Neural cell (in vitro differentiated cells): ENCODE results near the gene GPC1. TPM values are rescaled to one million over a fixed set of nuclear protein-coding genes. Genes with fewer than 3 reads are reported as not detected.

ENCODE experiments used
- H2AFZ ChIP-seq: fragments of 200-600, 300-800 bp; sonication (generic), shearing (Covaris generic); 2 replicates; pipeline ENCODE4 v1.6.0; 2014; ENCODE audit warnings: low read depth, mild to moderate bottlenecking, antibody characterized with exemption, low read length, moderate library complexity
- H3F3A ChIP-seq: fragments of 200-600 bp; shearing (Covaris generic); 2 replicates; pipeline ENCODE4 v1.6.1; 2016; ENCODE audit warnings: mild to moderate bottlenecking, moderate library complexity, mixed read lengths, antibody characterized with exemption, low read length; ENCODE audit not compliant: insufficient read depth, poor library complexity, severe bottlenecking
- H3K27ac ChIP-seq: fragments of 200-600, 300-800 bp; sonication (generic), shearing (Covaris generic); 2 replicates; pipeline ENCODE4 v1.5.1; 2014; ENCODE audit warnings: mild to moderate bottlenecking, low read length, moderate library complexity
- H3K27me3 ChIP-seq: fragments of 300-800, 200-600 bp; sonication (generic), shearing (Covaris generic); 2 replicates; pipeline ENCODE4 v1.6.0; 2014; ENCODE audit warnings: mild to moderate bottlenecking, low read depth, low read length, moderate library complexity; ENCODE audit not compliant: insufficient read depth
- H3K36me3 ChIP-seq: fragments of 300-800, 200-600 bp; sonication (generic), shearing (Covaris generic); 2 replicates; pipeline ENCODE4 v1.5.1; 2014; ENCODE audit warnings: mild to moderate bottlenecking, antibody characterized with exemption, low read length, moderate library complexity; ENCODE audit not compliant: insufficient read depth
- H3K4me2 ChIP-seq: fragments of 300-800, 200-600 bp; sonication (generic), shearing (Covaris generic); 2 replicates; pipeline ENCODE4 v1.6.0; 2014; ENCODE audit warnings: mild to moderate bottlenecking, low read length
- H3K4me3 ChIP-seq: fragments of 300-800, 200-600 bp; sonication (generic), shearing (Covaris generic); 2 replicates; pipeline ENCODE4 v1.5.1; 2014; ENCODE audit warnings: mild to moderate bottlenecking, low read length, moderate library complexity
- H3K79me2 ChIP-seq: fragments of 200-600 bp; shearing (Covaris generic); replicated peaks from 2 replicates; pipeline ENCODE4 v1.6.0; 2014; ENCODE audit warnings: mild to moderate bottlenecking, low read length, moderate library complexity; ENCODE audit not compliant: insufficient read depth
- H3K9ac ChIP-seq: fragments of 300-800, 200-600 bp; sonication (generic), shearing (Covaris generic); 2 replicates; pipeline ENCODE4 v1.6.1; 2016; ENCODE audit warnings: mild to moderate bottlenecking, low read length, mixed read lengths
- H3K9me2 ChIP-seq: fragments of 200-600 bp; shearing (Covaris generic); 2 replicates; pipeline ENCODE4 v1.6.1; 2016; ENCODE audit warnings: mild to moderate bottlenecking, low read length, mixed read lengths; ENCODE audit not compliant: insufficient read depth
- H3K9me3 ChIP-seq: fragments of 200-600, 300-800 bp; sonication (generic), shearing (Covaris generic); 2 replicates; pipeline ENCODE4 v1.6.1; 2016; ENCODE audit warnings: mild to moderate bottlenecking, mixed run types, low read length, moderate library complexity, mixed read lengths
- H4K20me1 ChIP-seq: fragments of 200-600 bp; shearing (Covaris generic); 2 replicates; pipeline ENCODE4 v1.6.1; 2016; ENCODE audit warnings: mild to moderate bottlenecking, mixed run types; ENCODE audit not compliant: insufficient read depth
- CTCF ChIP-seq: fragments of 450-650 bp; IDR thresholded peaks from 2 replicates; pipeline ENCODE4 v1.5.1; 2014; ENCODE audit warnings: antibody characterized with exemption, mild to moderate bottlenecking, moderate library complexity; ENCODE audit not compliant: poor library complexity, severe bottlenecking
- EP300 ChIP-seq: fragments of 450-650 bp; conservative IDR thresholded peaks from 2 replicates; pipeline ENCODE4 v1.6.1; 2014; ENCODE audit warnings: antibody characterized with exemption, mild to moderate bottlenecking, moderate library complexity; ENCODE audit not compliant: poor library complexity, severe bottlenecking
- EZH2 ChIP-seq: fragments of 200-600, 300-800 bp; shearing (Covaris generic), sonication (generic); IDR thresholded peaks from 2 replicates; pipeline ENCODE4 v1.6.1; 2014; ENCODE audit warnings: antibody characterized with exemption, low read length, borderline replicate concordance, mild to moderate bottlenecking; ENCODE audit not compliant: insufficient read depth, poor library complexity, severe bottlenecking
- MXI1 ChIP-seq: fragments of 450-650 bp; conservative IDR thresholded peaks from 2 replicates; pipeline ENCODE4 v1.6.1; 2014; ENCODE audit warnings: antibody characterized with exemption, mild to moderate bottlenecking; ENCODE audit not compliant: poor library complexity, severe bottlenecking
- POLR2AphosphoS5 ChIP-seq: IDR thresholded peaks from 2 replicates; pipeline ENCODE4 v1.6.1; 2012
- RAD21 ChIP-seq: fragments of 450-650 bp; conservative IDR thresholded peaks from 2 replicates; pipeline ENCODE4 v1.6.1; 2014; ENCODE audit warnings: antibody characterized with exemption, mild to moderate bottlenecking, moderate library complexity
- REST ChIP-seq: IDR thresholded peaks from 2 replicates; pipeline ENCODE4 v1.6.1; 2012; ENCODE audit warnings: borderline replicate concordance
- SMC3 ChIP-seq: fragments of 450-650 bp; conservative IDR thresholded peaks from 2 replicates; pipeline ENCODE4 v1.6.1; 2014; ENCODE audit warnings: antibody characterized with exemption, mild to moderate bottlenecking, moderate library complexity; ENCODE audit not compliant: poor library complexity
- TAF1 ChIP-seq: IDR thresholded peaks from 2 replicates; pipeline ENCODE4 v1.6.1; 2012; ENCODE audit warnings: low read depth
- polyA plus RNA-seq: library from polyadenylated mRNA; depleted of rRNA; stranded (reverse); fragments of >200 nt; gene quantifications from 2 replicates; pipeline ENCODE4 v1.2.3, GENCODE V29; 2014

Gene GPC1
- polyA plus RNA-seq, 1 donor from 2014 or later, result 74.0 TPM

- H3K9me3 ChIP-seq, result no peaks in the 10 kb centered on the region
- no peak for TF ChIP-seq TAF1
- TF ChIP-seq REST, result no peak
- TF ChIP-seq POLR2AphosphoS5, result no peak
- TF ChIP-seq CTCF, result no peak
- no peak for TF ChIP-seq MXI1
- no peak for TF ChIP-seq SMC3
- peaks cover 2% of the 10 kb centered on the region for H3K79me2 ChIP-seq
- H3K4me3 ChIP-seq, result no peak overlapping the region
- H3K27me3 ChIP-seq, result no peaks in the 10 kb centered on the region
- no peak overlapping the region for H3K9ac ChIP-seq
- H3K4me2 ChIP-seq, result no peak overlapping the region
- H3K9me2 ChIP-seq, result no peaks in the 10 kb centered on the region
- H4K20me1 ChIP-seq, result no peaks in the 10 kb centered on the region
- H2AFZ ChIP-seq, result no peak overlapping the region
- H3K36me3 ChIP-seq, result no peaks in the 10 kb centered on the region
- no peaks in the 10 kb centered on the region for H3F3A ChIP-seq
- no peak overlapping the region for H3K27ac ChIP-seq
Measured at GRCh38 chr2:240431271-240431660, 4.2 kb upstream of the GPC1 start.

GRCh38 chr2:240431661-240432424 lies 3.6 kb upstream of the GPC1 start:
- peaks cover 5% of the 10 kb centered on the region for H4K20me1 ChIP-seq
- H3K36me3 ChIP-seq, result no peaks in the 10 kb centered on the region
- no peaks in the 10 kb centered on the region for H3K27me3 ChIP-seq
- H3K9ac ChIP-seq, result no peak overlapping the region
- no peak overlapping the region for H2AFZ ChIP-seq
- H3K79me2 ChIP-seq, result peaks cover 7% of the 10 kb centered on the region
- no peak overlapping the region for H3K4me2 ChIP-seq
- no peak overlapping the region for H3K27ac ChIP-seq
- H3K4me3 ChIP-seq, result no peak overlapping the region
- H3F3A ChIP-seq, result no peaks in the 10 kb centered on the region
- no peak for TF ChIP-seq REST
- no peak for TF ChIP-seq EP300
- no peak for TF ChIP-seq POLR2AphosphoS5
- TF ChIP-seq TAF1, result no peak
- TF ChIP-seq MXI1, result no peak
- no peak for TF ChIP-seq EZH2
- TF ChIP-seq CTCF, result no peak
- no peak for TF ChIP-seq RAD21
- TF ChIP-seq SMC3, result no peak
- no peaks in the 10 kb centered on the region for H3K9me3 ChIP-seq
- no peaks in the 10 kb centered on the region for H3K9me2 ChIP-seq
